Measurements from ENCODE around the gene ABT1. TPM values are rescaled to one million over a fixed set of nuclear protein-coding genes. Genes with fewer than 3 reads are reported as not detected.
A peak's percentile ranks its signal among the peaks of the same experiment; 100 is the strongest.

Gene ABT1
- total RNA-seq, 1 donor = 16.4 TPM

GRCh38 chr6:26561533-26562466, 35.0 kb upstream of the ABT1 start:
- no peak for DNase-seq (ENCODE audit: low read depth)
- H3K4me3 ChIP-seq (ENCODE audit: low read depth, low read length) = no peak overlapping the region
- no peak for TF ChIP-seq CTCF (IDR thresholded peaks at IDR 0.05; ENCODE audit: insufficient read depth, low read depth, low read length)

- DNase-seq (ENCODE audit: low read depth) = no peak
- H3K4me3 ChIP-seq (ENCODE audit: low read depth, low read length) = no peak overlapping the region
- TF ChIP-seq CTCF (IDR thresholded peaks at IDR 0.05; ENCODE audit: insufficient read depth, low read depth, low read length) = no peak
These were observed 33.3 kb upstream of the ABT1 start for GRCh38 chr6:26563488-26563887.

DNA sequence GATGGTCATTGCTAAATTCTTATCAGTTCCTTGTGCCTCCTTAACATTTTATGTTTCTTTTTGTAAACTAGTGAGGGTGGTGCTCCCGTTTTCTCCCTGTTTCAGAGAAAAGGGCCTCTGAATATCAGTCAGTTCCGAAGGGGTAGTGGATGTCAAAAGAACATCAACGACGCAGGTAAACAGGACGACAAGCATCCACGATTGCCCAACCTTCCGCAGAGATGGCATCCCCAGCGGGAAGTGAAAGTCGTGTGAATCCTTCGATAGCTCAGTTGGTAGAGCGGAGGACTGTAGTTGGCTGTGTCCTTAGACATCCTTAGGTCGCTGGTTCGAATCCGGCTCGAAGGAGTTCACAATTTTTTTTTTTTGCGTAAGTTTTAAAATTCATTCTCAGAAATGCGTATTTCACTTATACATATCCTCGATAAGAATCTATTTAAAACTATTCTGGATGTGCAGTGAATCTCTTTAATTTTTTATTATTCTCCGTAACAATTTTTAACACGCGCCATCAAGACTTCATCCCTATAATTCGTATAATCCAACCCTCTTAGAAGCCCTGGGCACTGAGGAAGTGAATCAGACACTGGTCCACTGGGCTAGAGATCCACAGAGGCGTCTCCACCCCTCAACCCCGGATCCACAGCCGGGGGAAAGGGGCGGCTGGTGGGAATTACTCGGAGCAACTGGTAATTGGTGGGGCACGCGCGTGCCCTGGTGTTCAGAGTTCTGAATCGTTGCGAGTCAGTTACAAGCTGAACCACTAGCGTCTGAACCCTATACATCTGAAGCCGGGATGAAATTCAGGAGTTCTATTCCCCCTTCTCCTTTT, 27.9 kb upstream of the ABT1 start:
- TF ChIP-seq CTCF (IDR thresholded peaks at IDR 0.05; ENCODE audit: insufficient read depth, low read depth, low read length) = peak; percentile 46
- DNase-seq (ENCODE audit: low read depth) = peak; percentile 94
- H3K4me3 ChIP-seq (ENCODE audit: low read depth, low read length) = peak overlapping the region; percentile 69

- DNase-seq (ENCODE audit: low read depth) = no peak
- peak overlapping the region; percentile 69 for H3K4me3 ChIP-seq (ENCODE audit: low read depth, low read length)
- TF ChIP-seq CTCF (IDR thresholded peaks at IDR 0.05; ENCODE audit: insufficient read depth, low read depth, low read length) = no peak
These were observed 27.4 kb upstream of the ABT1 start for GRCh38 chr6:26569433-26569764.

GRCh38 chr6:26570027-26570809, 26.5 kb upstream of the ABT1 start:
- TF ChIP-seq CTCF (IDR thresholded peaks at IDR 0.05; ENCODE audit: insufficient read depth, low read depth, low read length) = no peak
- DNase-seq (ENCODE audit: low read depth) = no peak
- H3K4me3 ChIP-seq (ENCODE audit: low read depth, low read length) = no peak overlapping the region

GRCh38 chr6:26571592-26572296, 25.0 kb upstream of the ABT1 start:
- DNase-seq (ENCODE audit: low read depth) = peak; percentile 89
- TF ChIP-seq CTCF (IDR thresholded peaks at IDR 0.05; ENCODE audit: insufficient read depth, low read depth, low read length) = no peak
- peak overlapping the region; percentile 65 for H3K4me3 ChIP-seq (ENCODE audit: low read depth, low read length)
